HL-60 (cell line): ENCODE data around the gene SORL1.

ENCODE experiments used
- CTCF ChIP-seq: IDR thresholded peaks from one replicate; pipeline ENCODE4 v1.5.1; 2011; ENCODE audit warnings: low read length, control low read depth, inconsistent platforms; ENCODE audit not compliant: insufficient read depth
- GABPA ChIP-seq: IDR thresholded peaks from 2 replicates; pipeline ENCODE4 v1.6.1; 2012; ENCODE audit warnings: low read depth
- POLR2AphosphoS5 ChIP-seq: IDR thresholded peaks from 2 replicates; pipeline ENCODE4 v1.6.1; 2012; ENCODE audit warnings: low read depth
- REST ChIP-seq: IDR thresholded peaks from 2 replicates; pipeline ENCODE4 v1.6.1; 2012; ENCODE audit warnings: low read depth; ENCODE audit not compliant: insufficient replicate concordance

GRCh38 chr11:121561716-121562115 is 109.6 kb downstream of the SORL1 start:
- TF ChIP-seq CTCF: no peak
- TF ChIP-seq POLR2AphosphoS5: no peak
- no peak for TF ChIP-seq REST
- no peak for TF ChIP-seq GABPA
